PC-3 (cell line): ENCODE data around the gene WTAP. TPM values are rescaled to one million over a fixed set of nuclear protein-coding genes. Genes with fewer than 3 reads are reported as not detected.

Experiments used
- ATAC-seq: fragments of 200-7000 bp; cut with Tn5 transposase; 2 replicates; pipeline ENCODE4 v1.9.1; 2020; ENCODE audit warnings: mild to moderate bottlenecking, moderate library complexity
- BruUV-seq: library from RNA; stranded (reverse); fragments of 400-500 nt; replicated peaks from 2 replicates; lab custom pipeline; 2021; lab: Mats Ljungman, UMichigan
- CTCF ChIA-PET: fragments of 300-600 bp; sonication (Branson Sonifier 250); formaldehyde crosslinking; loops from one replicate; lab custom pipeline; 2022; ENCODE audit warnings: antibody characterized with exemption; lab: Charles Lee
- POLR2A ChIA-PET: fragments of 300-600 bp; sonication (Branson Sonifier 250); formaldehyde crosslinking; loops from one replicate; lab custom pipeline; 2022; ENCODE audit warnings: antibody characterized with exemption; ENCODE audit not compliant: unreplicated experiment; lab: Charles Lee
- DNase-seq: peaks from one replicate; pipeline ENCODE4 v3.0.0-alpha.2; 2015
- H2AFZ ChIP-seq: fragments of 300-600 bp; sonication (generic); 2 replicates; pipeline ENCODE4 v1.6.0; 2016; ENCODE audit warnings: antibody characterized with exemption, low read length
- H3F3A ChIP-seq: fragments of 300-600 bp; sonication (generic); one replicate; pipeline ENCODE4 v1.6.0; 2017; ENCODE audit warnings: antibody characterized with exemption, low read length, control low read depth, mild to moderate bottlenecking; ENCODE audit not compliant: unreplicated experiment
- H3K27ac ChIP-seq: fragments of 300-600 bp; sonication (generic); 2 replicates; pipeline ENCODE4 v1.5.1; 2016; ENCODE audit warnings: mild to moderate bottlenecking, low read length
- H3K27me3 ChIP-seq: fragments of 300-600 bp; sonication (generic); 2 replicates; pipeline ENCODE4 v1.6.1; 2016; ENCODE audit warnings: low read length, mixed read lengths
- H3K36me3 ChIP-seq: fragments of 300-600 bp; sonication (generic); 2 replicates; pipeline ENCODE4 v1.6.1; 2016; ENCODE audit warnings: low read depth, mixed run types, low read length, mixed read lengths
- H3K4me1 ChIP-seq: fragments of 300-600 bp; sonication (generic); 2 replicates; pipeline ENCODE4 v1.5.1; 2016; ENCODE audit warnings: low read length; ENCODE audit not compliant: insufficient read depth
- H3K4me2 ChIP-seq: fragments of 300-600 bp; sonication (generic); 2 replicates; pipeline ENCODE4 v1.6.0; 2016; ENCODE audit warnings: low read length
- H3K4me3 ChIP-seq: fragments of 300-600 bp; sonication (generic); 2 replicates; pipeline ENCODE4 v1.5.1; 2016; ENCODE audit warnings: mild to moderate bottlenecking, low read length, mixed read lengths
- H3K79me2 ChIP-seq: fragments of 300-600 bp; sonication (generic); 2 replicates; pipeline ENCODE4 v1.6.1; 2017; ENCODE audit warnings: low read length, mixed read lengths
- H3K9ac ChIP-seq: fragments of 300-600 bp; sonication (generic); 2 replicates; pipeline ENCODE4 v1.6.0; 2016; ENCODE audit warnings: mild to moderate bottlenecking, low read length
- H3K9me2 ChIP-seq: fragments of 300-600 bp; sonication (generic); replicated peaks from 2 replicates; pipeline ENCODE4 v1.6.1; 2016; ENCODE audit warnings: mixed run types, low read length, mixed read lengths
- H3K9me3 ChIP-seq: fragments of 300-600 bp; sonication (generic); 2 replicates; pipeline ENCODE4 v1.6.1; 2016; ENCODE audit warnings: low read length, mixed read lengths
- H4K20me1 ChIP-seq: fragments of 300-600 bp; sonication (generic); 2 replicates; pipeline ENCODE4 v1.6.1; 2016; ENCODE audit warnings: low read length, mixed read lengths
- EZH2 ChIP-seq: fragments of 300-600 bp; sonication (generic); IDR thresholded peaks from one replicate; pipeline ENCODE4 v1.6.1; 2017; ENCODE audit warnings: antibody characterized with exemption, mild to moderate bottlenecking, low read length; ENCODE audit not compliant: unreplicated experiment
- EZH2phosphoT487 ChIP-seq: fragments of 300-600 bp; sonication (generic); IDR thresholded peaks from 2 replicates; pipeline ENCODE4 v1.6.1; 2018; ENCODE audit warnings: mild to moderate bottlenecking, antibody characterized with exemption, low read length, borderline replicate concordance
- intact Hi-C: fragments of 100-400 bp; cut with micrococcal nuclease; formaldehyde crosslinking; loops from 2 replicates; pipeline ENCODE4 v1.9.0; 2023
- total RNA-seq: library from RNA; depleted of rRNA; stranded (reverse); fragments of >200 nt; gene quantifications from 2 replicates; pipeline ENCODE4 v1.2.3, GENCODE V29; 2014
- TF ChIP-seq, protein P1 (sequence below): fragments of 300-600 bp; sonication (generic); conservative IDR thresholded peaks from 2 replicates; pipeline ENCODE4 v1.5.1; 2017; ENCODE audit warnings: antibody characterized with exemption, low read depth, mild to moderate bottlenecking, low read length

WTAP gene
- total RNA-seq, 1 experiment from 2014 or later = 54.5 TPM

DNA sequence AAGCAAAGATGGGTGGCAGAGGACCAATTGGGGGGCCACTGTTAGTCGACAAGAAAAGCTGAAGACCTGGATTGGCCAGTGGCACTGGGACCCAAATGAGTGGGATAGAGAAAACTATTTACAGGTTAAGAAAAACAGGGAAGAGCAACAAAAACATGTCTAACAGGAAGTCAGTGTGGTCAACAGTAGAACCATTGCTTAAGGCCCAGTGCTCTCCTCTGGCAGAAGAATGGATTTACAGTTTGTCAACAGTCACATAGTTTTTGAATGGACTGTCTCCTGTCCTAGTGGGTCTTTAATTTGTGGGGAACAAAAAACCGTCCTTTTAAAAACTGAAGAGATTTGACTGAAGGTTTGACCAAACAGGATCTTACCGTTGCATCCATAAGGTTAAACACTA lies 12.1 kb upstream of the WTAP start:
- ATAC-seq = no peak

DNA sequence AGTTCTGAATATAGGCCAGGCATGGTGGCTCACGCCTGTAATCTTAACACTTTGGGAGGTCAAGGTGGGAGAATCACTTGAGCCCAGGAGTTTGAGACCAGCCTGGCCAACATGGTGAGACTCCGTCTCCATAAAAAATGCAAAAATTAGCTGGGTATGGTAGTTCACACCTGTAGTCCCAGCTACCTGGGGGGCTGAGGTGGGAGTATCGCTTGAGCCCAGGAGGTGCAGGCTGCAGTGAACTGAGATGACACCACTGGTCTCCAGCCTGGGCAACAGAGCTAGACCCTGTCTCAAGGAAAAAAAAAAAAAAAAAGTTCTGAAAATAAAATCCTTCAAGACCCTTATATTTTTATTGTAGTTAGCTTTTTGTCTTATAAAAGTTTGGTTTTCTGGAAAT lies 11.7 kb upstream of the WTAP start:
- TF ChIP-seq EZH2phosphoT487 = no peak
- no peak for TF ChIP-seq EZH2
- TF ChIP-seq, protein P1, sequence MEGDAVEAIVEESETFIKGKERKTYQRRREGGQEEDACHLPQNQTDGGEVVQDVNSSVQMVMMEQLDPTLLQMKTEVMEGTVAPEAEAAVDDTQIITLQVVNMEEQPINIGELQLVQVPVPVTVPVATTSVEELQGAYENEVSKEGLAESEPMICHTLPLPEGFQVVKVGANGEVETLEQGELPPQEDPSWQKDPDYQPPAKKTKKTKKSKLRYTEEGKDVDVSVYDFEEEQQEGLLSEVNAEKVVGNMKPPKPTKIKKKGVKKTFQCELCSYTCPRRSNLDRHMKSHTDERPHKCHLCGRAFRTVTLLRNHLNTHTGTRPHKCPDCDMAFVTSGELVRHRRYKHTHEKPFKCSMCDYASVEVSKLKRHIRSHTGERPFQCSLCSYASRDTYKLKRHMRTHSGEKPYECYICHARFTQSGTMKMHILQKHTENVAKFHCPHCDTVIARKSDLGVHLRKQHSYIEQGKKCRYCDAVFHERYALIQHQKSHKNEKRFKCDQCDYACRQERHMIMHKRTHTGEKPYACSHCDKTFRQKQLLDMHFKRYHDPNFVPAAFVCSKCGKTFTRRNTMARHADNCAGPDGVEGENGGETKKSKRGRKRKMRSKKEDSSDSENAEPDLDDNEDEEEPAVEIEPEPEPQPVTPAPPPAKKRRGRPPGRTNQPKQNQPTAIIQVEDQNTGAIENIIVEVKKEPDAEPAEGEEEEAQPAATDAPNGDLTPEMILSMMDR = no peak
- DNase-seq (no peak), ATAC-seq (no peak)
- intact Hi-C loops = no loop called here
- ChIA-PET POLR2A (no interaction called here), CTCF (no interaction called here)
- H3K36me3 ChIP-seq = no peaks in the 10 kb centered on the region
- no peaks in the 10 kb centered on the region for H3K27me3 ChIP-seq
- BruUV-seq = no TSS peak
- no peaks in the 10 kb centered on the region for H3K9me3 ChIP-seq
- H3K4me2 ChIP-seq = no peak overlapping the region
- no peaks in the 10 kb centered on the region for H3K9me2 ChIP-seq
- no peak overlapping the region for H2AFZ ChIP-seq
- H3K79me2 ChIP-seq = peaks cover 5% of the 10 kb centered on the region
- no peak overlapping the region for H3K9ac ChIP-seq
- H3K27ac ChIP-seq = no peak overlapping the region
- H3K4me3 ChIP-seq = no peak overlapping the region
- no peaks in the 10 kb centered on the region for H3F3A ChIP-seq
- H4K20me1 ChIP-seq = no peaks in the 10 kb centered on the region
- peaks cover 9% of the 10 kb centered on the region for H3K4me1 ChIP-seq

More for the DNA sequence above, 12.1 kb upstream of the WTAP start:
- peaks cover 9% of the 10 kb centered on the region for H3K4me1 ChIP-seq
- no peak for DNase-seq
- no peaks in the 10 kb centered on the region for H4K20me1 ChIP-seq
- no peaks in the 10 kb centered on the region for H3K9me2 ChIP-seq
- ChIA-PET CTCF (no interaction called here), POLR2A (no interaction called here)
- no peaks in the 10 kb centered on the region for H3F3A ChIP-seq
- no peak overlapping the region for H3K27ac ChIP-seq
- H3K9me3 ChIP-seq = no peaks in the 10 kb centered on the region
- no peak overlapping the region for H3K4me2 ChIP-seq
- H3K4me3 ChIP-seq = no peak overlapping the region
- H3K27me3 ChIP-seq = no peaks in the 10 kb centered on the region
- TF ChIP-seq, protein P1 = no peak
- TF ChIP-seq EZH2phosphoT487 (no peak), EZH2 (no peak)
- no TSS peak for BruUV-seq
- peaks cover under 1% of the 10 kb centered on the region for H3K79me2 ChIP-seq
- intact Hi-C loops = no loop called here
- H2AFZ ChIP-seq = no peak overlapping the region
- H3K9ac ChIP-seq = no peak overlapping the region
- no peaks in the 10 kb centered on the region for H3K36me3 ChIP-seq

DNA sequence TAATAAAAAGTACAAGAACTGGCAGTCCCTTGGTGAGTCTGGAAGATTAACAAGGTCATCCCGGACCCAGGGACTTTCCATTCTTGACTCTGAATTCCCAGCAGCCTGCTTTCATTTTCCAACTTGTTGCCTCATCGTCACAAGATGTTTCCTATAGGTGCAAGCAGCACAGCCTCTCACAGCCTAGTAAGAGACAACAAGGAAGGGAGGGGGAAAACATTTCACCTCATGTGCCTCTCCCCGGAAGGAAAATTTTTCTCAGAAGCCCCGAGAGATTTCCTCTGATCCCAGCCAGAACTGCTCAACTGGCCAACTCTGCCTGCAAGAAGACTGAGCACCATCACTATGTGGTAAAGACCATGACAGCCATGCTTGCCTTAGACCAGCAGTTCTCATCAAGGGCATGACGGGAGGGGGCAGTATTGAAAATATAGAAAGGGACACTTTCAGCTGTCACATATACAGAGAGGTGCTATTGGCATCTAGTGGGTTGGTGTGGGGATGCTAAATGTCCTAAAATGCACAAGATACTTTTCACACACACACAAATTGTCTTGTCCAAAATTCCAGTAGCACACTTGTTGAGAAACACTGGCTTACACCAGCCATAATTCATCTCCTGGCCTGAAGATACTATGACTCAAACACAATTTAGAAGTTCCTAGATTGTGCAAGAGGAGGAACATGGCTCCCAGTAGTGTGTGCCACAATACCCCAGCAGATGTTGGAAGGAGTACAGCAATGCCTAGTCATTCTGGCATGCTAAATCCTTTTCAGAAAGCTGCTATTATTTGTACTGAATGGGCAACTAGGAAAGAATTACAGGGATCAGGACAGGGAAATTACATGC lies 10.8 kb upstream of the WTAP start:
- Histone ChIP-seq H3K27ac (peak overlapping the region; percentile 52), H3K79me2 (peaks cover 5% of the 10 kb centered on the region)
- intact Hi-C loops = no loop called here

More for the DNA sequence above, 10.8 kb upstream of the WTAP start:
- no peaks in the 10 kb centered on the region for H3K27me3 ChIP-seq
- ATAC-seq = no peak
- H3K9me2 ChIP-seq = no peaks in the 10 kb centered on the region
- H4K20me1 ChIP-seq = no peaks in the 10 kb centered on the region
- H3K4me2 ChIP-seq = no peak overlapping the region
- no peak overlapping the region for H2AFZ ChIP-seq
- TF ChIP-seq EZH2phosphoT487 (no peak), EZH2 (no peak)
- TF ChIP-seq, protein P1 = no peak
- no peaks in the 10 kb centered on the region for H3K36me3 ChIP-seq
- peak; percentile 61 for DNase-seq
- no peaks in the 10 kb centered on the region for H3K9me3 ChIP-seq
- no TSS peak for BruUV-seq
- H3K4me1 ChIP-seq = peaks cover 9% of the 10 kb centered on the region
- no peak overlapping the region for H3K4me3 ChIP-seq
- H3K9ac ChIP-seq = no peak overlapping the region
- CTCF ChIA-PET = no interaction called here
- POLR2A ChIA-PET = no interaction called here
- H3F3A ChIP-seq = no peaks in the 10 kb centered on the region
